WTC11 (cell line): Measurements from ENCODE around the gene ALDOA. TPM values are rescaled to one million over a fixed set of nuclear protein-coding genes. Genes with fewer than 3 reads are reported as not detected.

Experiments used
- ATAC-seq: fragments of 200-7000 bp; cut with Tn5 transposase; 2 replicates; pipeline ENCODE4 v1.10.0; 2021; ENCODE audit warnings: mild to moderate bottlenecking, moderate library complexity
- CTCF ChIA-PET: fragments of 300-600 bp; sonication (Branson Sonifier 250); formaldehyde crosslinking; loops from one replicate; lab custom pipeline; 2021; ENCODE audit warnings: antibody characterized with exemption; lab: Charles Lee
- POLR2A ChIA-PET: fragments of 350-600 bp; sonication (Branson Sonifier 250); formaldehyde crosslinking; loops from one replicate; lab custom pipeline; 2021; ENCODE audit warnings: antibody characterized with exemption; lab: Charles Lee
- DNase-seq: peaks from one replicate; pipeline ENCODE4 v3.0.0; 2021; ENCODE audit warnings: low spot score
- H3K27ac Mint-ChIP-seq: 2 replicates; pipeline ENCODE4 v1.8.0; 2021; ENCODE audit warnings: mixed read lengths
- H3K27me3 Mint-ChIP-seq: 2 replicates; pipeline ENCODE4 v1.8.0; 2021; ENCODE audit warnings: low read depth, mild to moderate bottlenecking, moderate library complexity, mixed read lengths
- H3K36me3 Mint-ChIP-seq: 2 replicates; pipeline ENCODE4 v1.8.0; 2021; ENCODE audit warnings: mixed read lengths
- H3K4me1 Mint-ChIP-seq: 2 replicates; pipeline ENCODE4 v1.8.0; 2022; ENCODE audit warnings: mixed read lengths
- H3K4me3 Mint-ChIP-seq: 2 replicates; pipeline ENCODE4 v1.8.0; 2021; ENCODE audit warnings: mild to moderate bottlenecking, moderate library complexity, mixed read lengths
- H3K9me3 Mint-ChIP-seq: 2 replicates; pipeline ENCODE4 v1.8.0; 2021; ENCODE audit warnings: mixed read lengths
- AR ChIP-seq: fragments of 250-450 bp; sonication (Bioruptor Pico); IDR thresholded peaks from 2 replicates; pipeline ENCODE4 v1.9.0; 2021; ENCODE audit warnings: mild to moderate bottlenecking
- ERG ChIP-seq: fragments of 250-450 bp; sonication (Bioruptor Pico); IDR thresholded peaks from 2 replicates; pipeline ENCODE4 v1.8.0; 2021; ENCODE audit warnings: mild to moderate bottlenecking
- ESRRA ChIP-seq: sonication (generic); formaldehyde crosslinking; IDR thresholded peaks from 2 replicates; pipeline ENCODE4 v1.8.1; 2022; ENCODE audit warnings: mild to moderate bottlenecking, missing genetic modification reagents, borderline replicate concordance
- FOXJ3 ChIP-seq: sonication (generic); formaldehyde crosslinking; IDR thresholded peaks from 2 replicates; pipeline ENCODE4 v1.9.0; 2021; ENCODE audit warnings: missing genetic modification reagents, mild to moderate bottlenecking, borderline replicate concordance
- FOXP4 ChIP-seq: sonication (generic); formaldehyde crosslinking; IDR thresholded peaks from 2 replicates; pipeline ENCODE4 v1.8.0; 2022; ENCODE audit warnings: mild to moderate bottlenecking, missing genetic modification reagents
- GABPB1 ChIP-seq: sonication (generic); formaldehyde crosslinking; IDR thresholded peaks from 2 replicates; pipeline ENCODE4 v1.8.1; 2023; ENCODE audit warnings: mild to moderate bottlenecking, missing genetic modification reagents
- MAX ChIP-seq: sonication (generic); formaldehyde crosslinking; IDR thresholded peaks from 2 replicates; pipeline ENCODE4 v1.8.0; 2022; ENCODE audit warnings: mild to moderate bottlenecking, missing genetic modification reagents
- PREB ChIP-seq: sonication (generic); formaldehyde crosslinking; IDR thresholded peaks from 2 replicates; pipeline ENCODE4 v1.8.1; 2022; ENCODE audit warnings: mild to moderate bottlenecking, missing genetic modification reagents, moderate library complexity, borderline replicate concordance
- PRRX2 ChIP-seq: fragments of 250-450 bp; sonication (Bioruptor Pico); IDR thresholded peaks from 2 replicates; pipeline ENCODE4 v1.8.0; 2021; ENCODE audit warnings: mild to moderate bottlenecking
- RELA ChIP-seq: sonication (generic); formaldehyde crosslinking; IDR thresholded peaks from 2 replicates; pipeline ENCODE4 v1.8.1; 2022; ENCODE audit warnings: missing genetic modification reagents, mild to moderate bottlenecking, borderline replicate concordance
- SP1 ChIP-seq: sonication (generic); formaldehyde crosslinking; conservative IDR thresholded peaks from 2 replicates; pipeline ENCODE4 v1.8.1; 2022; ENCODE audit warnings: missing genetic modification reagents
- TEAD1 ChIP-seq: sonication (generic); formaldehyde crosslinking; IDR thresholded peaks from 2 replicates; pipeline ENCODE4 v1.8.0; 2022; ENCODE audit warnings: mild to moderate bottlenecking, missing genetic modification reagents
- USF1 ChIP-seq: sonication (generic); formaldehyde crosslinking; IDR thresholded peaks from 2 replicates; pipeline ENCODE4 v1.8.0; 2022; ENCODE audit warnings: mild to moderate bottlenecking, missing genetic modification reagents
- USF2 ChIP-seq: sonication (generic); formaldehyde crosslinking; IDR thresholded peaks from 2 replicates; pipeline ENCODE4 v1.8.1; 2023; ENCODE audit warnings: mild to moderate bottlenecking, missing genetic modification reagents, moderate library complexity
- ZNF263 ChIP-seq: sonication (generic); formaldehyde crosslinking; IDR thresholded peaks from 2 replicates; pipeline ENCODE4 v1.8.1; 2022; ENCODE audit warnings: low read depth, mild to moderate bottlenecking, moderate library complexity, missing genetic modification reagents
- total RNA-seq: library from RNA; stranded (reverse); gene quantifications from 3 replicates; pipeline ENCODE4 v1.2.3, GENCODE V29; 2021

The ALDOA gene
- total RNA-seq, 1 experiment from 2014 or later = 1,537 TPM

GRCh38 chr16:30063278-30063892 is 2.2 kb upstream of the ALDOA start (continued):
- TF ChIP-seq ERG (no peak), RELA (no peak), AR (CRISPR knock-in tag) (no peak), PREB (CRISPR knock-in tag) (no peak), ESRRA (CRISPR knock-in tag) (no peak), PRRX2 (no peak)
- TF ChIP-seq, all 79 proteins: peak for 0

GRCh38 chr16:30063893-30064728 is 1.4 kb upstream of the ALDOA start:
- DNase-seq = peak; percentile 56
- ATAC-seq = peak; percentile 33
- CTCF ChIA-PET = interaction anchor here (0.6 to 5.1 kb wide), 14 partner anchors 9 to 279 kb away, joined by 3 to 89 read pairs (median 6); partner anchors contain the start of genes PAGR1, PPP4C, SEZ6L2 and TBX6

More at GRCh38 chr16:30063893-30064728, 1.4 kb upstream of the ALDOA start:
- peak overlapping the region; percentile 98 for H3K27ac Mint-ChIP-seq
- POLR2A ChIA-PET = interaction anchor here (1.3 to 2.3 kb wide), 2 partner anchors 9 to 27 kb away, joined by 4 to 27 read pairs; partner anchors contain the start of gene TBX6
- peaks cover 25% of the 10 kb centered on the region for H3K36me3 Mint-ChIP-seq
- H3K9me3 Mint-ChIP-seq = no peaks in the 10 kb centered on the region
- H3K4me3 Mint-ChIP-seq = peak overlapping the region; percentile 96
- no peak for TF ChIP-seq SP1 (CRISPR knock-in tag)
- TF ChIP-seq ZNF263 (CRISPR knock-in tag) = peak; percentile 77; the same call in 1 of the 2 replicates
- TF ChIP-seq USF2 (CRISPR knock-in tag) = peak; percentile 90
- 0 out of 2 replicates have a peak, but pooled peaks have one; percentile 13 for TF ChIP-seq TEAD1
- TF ChIP-seq MAX (CRISPR knock-in tag) = peak; percentile 45
- no peak for TF ChIP-seq FOXJ3 (CRISPR knock-in tag)
- TF ChIP-seq GABPB1 (CRISPR knock-in tag) = no peak
- TF ChIP-seq FOXP4 (CRISPR knock-in tag) = 0 out of 2 replicates have a peak, but pooled peaks have one; percentile 25
- TF ChIP-seq USF1 (CRISPR knock-in tag) = peak; percentile 88
- H3K27me3 Mint-ChIP-seq = no peaks in the 10 kb centered on the region
- H3K4me1 Mint-ChIP-seq = peaks cover 32% of the 10 kb centered on the region
